ENCODE results near the gene GGA3. TPM values are rescaled to one million over a fixed set of nuclear protein-coding genes. Genes with fewer than 3 reads are reported as not detected.

The GGA3 gene
- total and polyA plus RNA-seq, 2 donors from 2014 or later, result 8.0 to 49.2 TPM

GRCh38 chr17:75266316-75267152, 5.1 kb upstream of the GGA3 start:
- intact Hi-C loops (cut with DNase I), result no loop called here
- Histone ChIP-seq H3K9ac (ENCODE audit: low read length in 3 of 3) (no peak overlapping the region), H3K27me3 (ENCODE audit: control insufficient read depth, insufficient read depth, low read length) (no peaks in the 10 kb centered on the region), H3K36me3 (ENCODE audit: control insufficient read depth in 2 of 3, insufficient read depth in 3 of 3, low read length in 3 of 3) (peaks cover 6 to 17% (median 16%) of the 10 kb centered on the region in 3 donors), H3K4me1 (ENCODE audit: control insufficient read depth in 2 of 3, insufficient read depth in 2 of 3, low read depth in 1 of 3, low read length in 3 of 3) (peaks cover 0 to 14% (median 5%) of the 10 kb centered on the region in 3 donors), H3K9me3 (ENCODE audit: control insufficient read depth in 2 of 3, insufficient read depth in 1 of 3, low read length in 3 of 3) (no peaks in the 10 kb centered on the region), H3K27ac (ENCODE audit: low read depth in 2 of 2, low read length in 2 of 2) (no peak overlapping the region), H3K4me3 (ENCODE audit: low read length in 3 of 3) (no peak overlapping the region)
- TF ChIP-seq, protein P1, sequence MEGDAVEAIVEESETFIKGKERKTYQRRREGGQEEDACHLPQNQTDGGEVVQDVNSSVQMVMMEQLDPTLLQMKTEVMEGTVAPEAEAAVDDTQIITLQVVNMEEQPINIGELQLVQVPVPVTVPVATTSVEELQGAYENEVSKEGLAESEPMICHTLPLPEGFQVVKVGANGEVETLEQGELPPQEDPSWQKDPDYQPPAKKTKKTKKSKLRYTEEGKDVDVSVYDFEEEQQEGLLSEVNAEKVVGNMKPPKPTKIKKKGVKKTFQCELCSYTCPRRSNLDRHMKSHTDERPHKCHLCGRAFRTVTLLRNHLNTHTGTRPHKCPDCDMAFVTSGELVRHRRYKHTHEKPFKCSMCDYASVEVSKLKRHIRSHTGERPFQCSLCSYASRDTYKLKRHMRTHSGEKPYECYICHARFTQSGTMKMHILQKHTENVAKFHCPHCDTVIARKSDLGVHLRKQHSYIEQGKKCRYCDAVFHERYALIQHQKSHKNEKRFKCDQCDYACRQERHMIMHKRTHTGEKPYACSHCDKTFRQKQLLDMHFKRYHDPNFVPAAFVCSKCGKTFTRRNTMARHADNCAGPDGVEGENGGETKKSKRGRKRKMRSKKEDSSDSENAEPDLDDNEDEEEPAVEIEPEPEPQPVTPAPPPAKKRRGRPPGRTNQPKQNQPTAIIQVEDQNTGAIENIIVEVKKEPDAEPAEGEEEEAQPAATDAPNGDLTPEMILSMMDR (IDR thresholded peaks at IDR 0.05; ENCODE audit: borderline replicate concordance, extremely low read depth, insufficient read depth), result no peak
- no peak for FAIRE-seq
- peak in 1 of 5 donors; percentile 23 for DNase-seq

GRCh38 chr17:75265614-75266315, 4.4 kb upstream of the GGA3 start:
- Histone ChIP-seq H3K9me3 (ENCODE audit: control insufficient read depth in 2 of 3, insufficient read depth in 1 of 3, low read length in 3 of 3) (no peaks in the 10 kb centered on the region), H3K4me1 (ENCODE audit: control insufficient read depth in 2 of 3, insufficient read depth in 2 of 3, low read depth in 1 of 3, low read length in 3 of 3) (peaks cover 0 to 15% (median 5%) of the 10 kb centered on the region in 3 donors), H3K27ac (ENCODE audit: low read depth in 2 of 2, low read length in 2 of 2) (no peak overlapping the region), H3K27me3 (ENCODE audit: control insufficient read depth, insufficient read depth, low read length) (no peaks in the 10 kb centered on the region), H3K9ac (ENCODE audit: low read length in 3 of 3) (no peak overlapping the region), H3K4me3 (ENCODE audit: low read length in 3 of 3) (no peak overlapping the region), H3K36me3 (ENCODE audit: control insufficient read depth in 2 of 3, insufficient read depth in 3 of 3, low read length in 3 of 3) (peaks cover 6 to 17% (median 16%) of the 10 kb centered on the region in 3 donors)
- TF ChIP-seq, protein P1 (IDR thresholded peaks at IDR 0.05; ENCODE audit: borderline replicate concordance, extremely low read depth, insufficient read depth), result no peak
- intact Hi-C loops (cut with DNase I), result no loop called here
- DNase-seq, result peak in 2 of 5 donors; percentile 30 to 45
- FAIRE-seq, result no peak

DNA sequence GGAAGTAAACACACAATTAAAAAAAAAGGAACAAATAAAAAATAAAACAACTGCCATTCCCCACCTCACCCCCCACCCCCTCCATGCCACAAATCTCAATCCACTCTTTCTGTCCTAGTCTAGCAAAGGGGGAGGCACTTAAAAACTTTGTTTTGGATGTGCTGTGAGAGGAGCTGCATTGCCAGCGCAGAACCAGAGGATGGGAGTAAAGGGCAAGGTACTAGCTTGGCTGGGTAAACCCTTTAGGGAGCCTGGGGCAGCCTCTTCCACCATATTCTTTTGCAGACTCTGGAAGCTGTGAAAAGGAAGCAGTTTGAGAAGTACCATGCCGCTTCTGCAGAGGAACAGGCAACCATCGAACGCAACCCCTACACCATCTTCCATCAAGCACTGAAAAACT, 1.6 kb upstream of the GGA3 start:
- intact Hi-C loops (cut with DNase I), result no loop called here
- Histone ChIP-seq H3K9me3 (ENCODE audit: control insufficient read depth in 2 of 3, insufficient read depth in 1 of 3, low read length in 3 of 3) (no peaks in the 10 kb centered on the region), H3K27me3 (ENCODE audit: control insufficient read depth, insufficient read depth, low read length) (no peaks in the 10 kb centered on the region), H3K4me1 (ENCODE audit: control insufficient read depth in 2 of 3, insufficient read depth in 2 of 3, low read depth in 1 of 3, low read length in 3 of 3) (peaks cover 5 to 21% (median 5%) of the 10 kb centered on the region in 3 donors), H3K4me3 (ENCODE audit: low read length in 3 of 3) (no peak overlapping the region), H3K36me3 (ENCODE audit: control insufficient read depth in 2 of 3, insufficient read depth in 3 of 3, low read length in 3 of 3) (peaks cover 6 to 17% (median 16%) of the 10 kb centered on the region in 3 donors), H3K9ac (ENCODE audit: low read length in 3 of 3) (peak overlapping the region in 1 of 3 donors; percentile 99), H3K27ac (ENCODE audit: low read depth in 2 of 2, low read length in 2 of 2) (no peak overlapping the region)
- TF ChIP-seq, protein P1 (IDR thresholded peaks at IDR 0.05; ENCODE audit: borderline replicate concordance, extremely low read depth, insufficient read depth), result no peak
- DNase-seq (peak in 1 of 5 donors; percentile 20), FAIRE-seq (no peak)

Measured in kidney (tissue), 14 donors.